Endothelial cell of umbilical vein (primary cell): ENCODE measurements around the gene CEP170. TPM values are rescaled to one million over a fixed set of nuclear protein-coding genes. Genes with fewer than 3 reads are reported as not detected.

ENCODE experiments used
- BruUV-seq: library from RNA; stranded (reverse); fragments of 400-500 nt; replicated peaks from 2 replicates; lab custom pipeline; 2021; lab: Mats Ljungman, UMichigan
- CTCF ChIA-PET: fragments of 300-600, 350-600 bp; sonication (Branson Sonifier 250); formaldehyde crosslinking; loops from one replicate; lab custom pipeline; 2021; ENCODE audit warnings: antibody characterized with exemption, inconsistent platforms; lab: Charles Lee
- POLR2A ChIA-PET: fragments of 300-600, 350-600 bp; sonication (Branson Sonifier 250); formaldehyde crosslinking; loops from one replicate; lab custom pipeline; 2021; ENCODE audit warnings: antibody characterized with exemption, inconsistent platforms; lab: Charles Lee
- DNase-seq: peaks from one replicate; pipeline ENCODE4 v3.0.0-alpha.2; 2011; ENCODE audit warnings: low read depth, low spot score
- FAIRE-seq: peaks from 2 replicates; lab custom pipeline; 2011; peaks lifted over from hg19 to GRCh38; lab: Jason Lieb, UNC
- H2AFZ ChIP-seq: 2 replicates; pipeline ENCODE4 v1.6.0; 2012; ENCODE audit warnings: low read depth, low read length, control low read depth, inconsistent platforms
- H3K27ac ChIP-seq: 2 replicates; pipeline ENCODE4 v1.5.1; 2011; ENCODE audit warnings: low read depth, mild to moderate bottlenecking, control low read depth, low read length, moderate library complexity; ENCODE audit not compliant: insufficient read depth
- H3K27me3 ChIP-seq, 2 experiments: 2 replicates each; pipeline versions ENCODE4 v1.6.0 to v1.6.1; 2011; ENCODE audit warnings: low read length in 2 of 2, mixed read lengths in 1 of 2; ENCODE audit not compliant: control insufficient read depth in 2 of 2, insufficient read depth in 2 of 2
- H3K36me3 ChIP-seq, 2 experiments: 2 replicates in 1 of 2; 3 replicates in 1 of 2; pipeline ENCODE4 v1.5.1; 2011; ENCODE audit warnings: low read length in 2 of 2, mild to moderate bottlenecking in 1 of 2, moderate library complexity in 1 of 2; ENCODE audit not compliant: control insufficient read depth in 2 of 2, insufficient read depth in 2 of 2; ENCODE audit errors: extremely low read depth in 1 of 2
- H3K4me1 ChIP-seq: 3 replicates; pipeline ENCODE4 v1.5.1; 2011; ENCODE audit warnings: mild to moderate bottlenecking, low read length; ENCODE audit not compliant: control insufficient read depth, insufficient read depth; ENCODE audit errors: extremely low read depth
- H3K4me2 ChIP-seq: 2 replicates; pipeline ENCODE4 v1.6.1; 2011; ENCODE audit warnings: low read length, control low read depth, mixed read lengths; ENCODE audit not compliant: insufficient read depth
- H3K4me3 ChIP-seq, 3 experiments: fragments of 200-600 bp in 1 of 3; sonication (generic), shearing (Covaris generic) in 1 of 3; replicated peaks in 1 of 3; 2 replicates each; pipeline ENCODE4 v1.5.1; 2011 to 2016; ENCODE audit warnings: control low read depth in 3 of 3, low read length in 3 of 3, mild to moderate bottlenecking in 2 of 3, inconsistent platforms in 1 of 3, low read depth in 1 of 3, moderate library complexity in 1 of 3; ENCODE audit not compliant: insufficient read depth in 1 of 3
- H3K79me2 ChIP-seq: 2 replicates; pipeline ENCODE4 v1.6.0; 2012; ENCODE audit warnings: low read length, inconsistent platforms; ENCODE audit not compliant: control insufficient read depth, insufficient read depth
- H3K9ac ChIP-seq: replicated peaks from 2 replicates; pipeline ENCODE3; 2011; ENCODE audit warnings: low read length, control low read depth; ENCODE audit not compliant: insufficient read depth; ENCODE audit errors: extremely low read depth
- H3K9me1 ChIP-seq: replicated peaks from 3 replicates; pipeline ENCODE4 v1.6.0; 2011; ENCODE audit warnings: mild to moderate bottlenecking, low read length; ENCODE audit not compliant: control insufficient read depth, insufficient read depth; ENCODE audit errors: extremely low read depth
- H3K9me3 ChIP-seq: replicated peaks from 2 replicates; pipeline ENCODE4 v1.5.1; 2012; ENCODE audit warnings: low read length, inconsistent platforms; ENCODE audit not compliant: control insufficient read depth, insufficient read depth
- H4K20me1 ChIP-seq: replicated peaks from 2 replicates; pipeline ENCODE3; 2011; ENCODE audit warnings: mild to moderate bottlenecking, low read length; ENCODE audit not compliant: control insufficient read depth, insufficient read depth; ENCODE audit errors: extremely low read depth
- CTCF ChIP-seq, 2 donors: IDR thresholded peaks; 1 replicate in 1 of 2; 2 replicates in 1 of 2; pipeline ENCODE4 v1.5.1; 2011; ENCODE audit warnings: low read length in 2 of 2, mild to moderate bottlenecking in 2 of 2, moderate library complexity in 2 of 2, control low read depth in 1 of 2, inconsistent platforms in 1 of 2, low read depth in 1 of 2; ENCODE audit not compliant: insufficient read depth in 1 of 2; ENCODE audit errors: extremely low read depth in 1 of 2
- EZH2 ChIP-seq: IDR thresholded peaks from 2 replicates; pipeline ENCODE4 v1.6.1; 2012; ENCODE audit warnings: borderline replicate concordance, low read depth, mild to moderate bottlenecking, moderate library complexity, low read length, inconsistent platforms; ENCODE audit not compliant: severe bottlenecking
- FOS ChIP-seq: IDR thresholded peaks from 2 replicates; pipeline ENCODE4 v1.6.1; 2011; ENCODE audit warnings: mild to moderate bottlenecking, low read length, moderate library complexity, borderline replicate concordance; ENCODE audit not compliant: insufficient read depth
- GATA2 ChIP-seq: IDR thresholded peaks from 2 replicates; pipeline ENCODE4 v1.7.0; 2011; ENCODE audit warnings: low read depth, mild to moderate bottlenecking, moderate library complexity, mixed read lengths, low read length; ENCODE audit not compliant: insufficient read length, insufficient read depth
- JUN ChIP-seq: IDR thresholded peaks from 2 replicates; pipeline ENCODE4 v1.6.1; 2011; ENCODE audit warnings: borderline replicate concordance, low read depth; ENCODE audit not compliant: insufficient read length, insufficient read depth
- MAX ChIP-seq: IDR thresholded peaks from 2 replicates; pipeline ENCODE4 v1.6.1; 2011; ENCODE audit not compliant: insufficient read depth, insufficient read length
- MYC ChIP-seq: IDR thresholded peaks from one replicate; pipeline ENCODE4 v1.6.1; 2011; ENCODE audit warnings: mild to moderate bottlenecking, low read depth, low read length
- POLR2A ChIP-seq: IDR thresholded peaks from 2 replicates; pipeline ENCODE4 v1.6.1; 2012; ENCODE audit warnings: low read depth, mild to moderate bottlenecking, control low read depth, low read length
- POLR2AphosphoS5 ChIP-seq: IDR thresholded peaks from 2 replicates; pipeline ENCODE4 v1.6.1; 2012; ENCODE audit warnings: low read depth, mild to moderate bottlenecking, control low read depth, low read length, moderate library complexity; ENCODE audit not compliant: insufficient read depth
- dilution Hi-C: fragments of 300-500 bp; cut with MboI; formaldehyde crosslinking; loops from one replicate; pipeline ENCODE4 v1.15.0; 2019; ENCODE audit warnings: low sequenced_read_pairs; ENCODE audit not compliant: extremely low pct_ligation_motif_present
- intact Hi-C: fragments of 100-400 bp; cut with micrococcal nuclease; formaldehyde crosslinking; loops from one replicate; pipeline ENCODE4 v1.10.0; 2022
- polyA plus RNA-seq, 4 experiments: library from polyadenylated mRNA; depleted of rRNA in 3 of 4; stranded (reverse) in 3 of 4; unstranded in 1 of 4; fragments of >200 nt; gene quantifications; 2 replicates each; pipeline versions ENCODE4 v1.2.1 to v1.2.3, GENCODE V29; 2011 to 2012; ENCODE audit warnings: missing spikeins in 1 of 4
- total RNA-seq: library from RNA; stranded (reverse); gene quantifications from 2 replicates; pipeline ENCODE4 v1.2.3, GENCODE V29; 2021

Gene CEP170
- total and polyA plus RNA-seq, 2 donors (not counting 3 experiments of a cell fraction or from before 2014, with no cell fraction given), result 49.6 to 225 TPM

GRCh38 chr1:243281672-243282071 is 26.6 kb upstream of the CEP170 start:
- no TSS peak for BruUV-seq
- H3K79me2 ChIP-seq, result peaks cover 14% of the 10 kb centered on the region

More at GRCh38 chr1:243281672-243282071, 26.6 kb upstream of the CEP170 start:
- H3K27me3 ChIP-seq, result no peaks in the 10 kb centered on the region
- no peaks in the 10 kb centered on the region for H3K9me3 ChIP-seq
- FAIRE-seq (no peak), DNase-seq (no peak)
- ChIA-PET POLR2A (interaction anchor here (1.3 kb wide), 1 partner anchor 26 kb away, joined by 3 read pairs; the partner anchor contains the start of genes CEP170 and SDCCAG8), CTCF (interaction anchor here (1.4 kb wide), 1 partner anchor 9 kb away, joined by 3 read pairs; no protein-coding TSS in a partner anchor)
- H3K4me1 ChIP-seq, result peaks cover 15% of the 10 kb centered on the region
- intact Hi-C loops (no loop called here), dilution Hi-C loops (no loop called here)
- no peak overlapping the region for H2AFZ ChIP-seq
- H3K4me3 ChIP-seq, result no peak overlapping the region
- no peak overlapping the region for H3K4me2 ChIP-seq
- H4K20me1 ChIP-seq, result no peaks in the 10 kb centered on the region
- H3K9ac ChIP-seq, result no peak overlapping the region
- H3K27ac ChIP-seq, result no peak overlapping the region
- no peaks in the 10 kb centered on the region for H3K9me1 ChIP-seq
- TF ChIP-seq CTCF (IDR thresholded peaks at IDR 0.05; ENCODE audit: extremely low read depth in 1 of 2, insufficient read depth in 1 of 2, low read depth in 1 of 2, low read length in 2 of 2) (no peak), GATA2 (no peak), EZH2 (no peak), MAX (no peak), POLR2A (no peak), FOS (no peak), JUN (no peak), MYC (no peak), POLR2AphosphoS5 (no peak)
- H3K36me3 ChIP-seq, result peaks cover 0 to 2% of the 10 kb centered on the region in 2 experiments
